GM12874 (cell line): Measurements from ENCODE around the gene NARS2.

ENCODE experiments used
- CTCF ChIP-seq: IDR thresholded peaks from 2 replicates; pipeline ENCODE4 v1.5.1; 2011; ENCODE audit warnings: low read depth, mild to moderate bottlenecking, control low read depth, low read length, moderate library complexity; ENCODE audit not compliant: insufficient read depth

NARS2 gene

DNA sequence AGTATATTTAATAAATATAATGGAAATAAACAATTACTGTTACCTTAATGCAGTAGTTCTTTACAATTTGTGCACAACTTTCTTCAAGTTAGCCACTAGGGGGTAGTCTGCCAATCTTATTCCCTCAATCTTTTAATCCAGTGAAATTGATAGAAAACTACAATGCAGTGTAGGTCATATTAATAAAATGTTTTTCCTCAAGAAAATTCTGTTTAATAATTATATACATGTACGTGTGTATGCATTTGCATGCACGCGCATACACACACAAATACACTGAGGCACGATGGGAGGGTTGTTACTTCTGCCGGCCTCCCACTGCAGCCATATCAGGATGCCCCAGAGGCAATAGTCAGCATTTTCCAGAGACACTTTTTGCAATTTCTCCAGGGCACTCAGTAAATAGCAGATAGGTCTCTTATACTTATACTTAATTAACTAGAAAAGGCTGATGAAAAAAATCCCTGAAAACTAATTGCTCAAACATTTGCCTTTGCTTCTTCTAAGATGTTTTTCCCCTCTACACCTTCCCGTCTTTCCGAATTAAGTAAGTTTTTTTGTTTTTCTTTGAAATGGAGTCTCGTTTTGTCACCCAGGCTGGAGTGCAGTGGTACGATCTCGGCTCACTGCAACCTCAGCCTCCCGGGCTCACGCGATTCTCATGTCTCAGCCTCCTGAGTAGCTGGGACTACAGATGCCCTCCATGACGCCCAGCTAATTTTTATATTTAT lies 160.2 kb downstream of the NARS2 start:
- TF ChIP-seq CTCF = peak; percentile 16; the same call in 1 of the 2 replicates

DNA sequence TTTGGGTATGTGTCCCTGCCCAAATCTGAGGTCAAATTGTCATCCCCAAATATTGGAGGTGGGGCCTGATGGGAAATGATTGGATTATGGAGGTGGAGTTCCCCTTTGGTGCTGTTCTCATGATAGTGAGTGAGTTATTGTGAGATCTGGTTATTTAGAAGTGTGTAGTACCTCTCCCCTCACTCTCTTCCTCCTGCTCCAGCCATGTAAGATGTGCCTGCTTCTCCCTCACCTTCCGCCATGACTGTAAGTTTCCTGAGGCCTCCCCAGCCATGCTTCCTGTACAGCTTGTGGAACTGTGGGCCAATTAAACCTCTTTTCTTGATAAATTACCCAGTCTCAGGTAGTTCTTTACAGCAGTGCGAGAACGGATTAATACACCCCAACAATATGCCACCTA lies 166.0 kb downstream of the NARS2 start:
- TF ChIP-seq CTCF = no peak

- no peak for TF ChIP-seq CTCF
Measured at GRCh38 chr11:78406568-78407196, 168.0 kb downstream of the NARS2 start.

- TF ChIP-seq CTCF = no peak
Measured at GRCh38 chr11:78405805-78406204, 168.9 kb downstream of the NARS2 start.

GRCh38 chr11:78403781-78404180 lies 170.9 kb downstream of the NARS2 start:
- no peak for TF ChIP-seq CTCF

DNA sequence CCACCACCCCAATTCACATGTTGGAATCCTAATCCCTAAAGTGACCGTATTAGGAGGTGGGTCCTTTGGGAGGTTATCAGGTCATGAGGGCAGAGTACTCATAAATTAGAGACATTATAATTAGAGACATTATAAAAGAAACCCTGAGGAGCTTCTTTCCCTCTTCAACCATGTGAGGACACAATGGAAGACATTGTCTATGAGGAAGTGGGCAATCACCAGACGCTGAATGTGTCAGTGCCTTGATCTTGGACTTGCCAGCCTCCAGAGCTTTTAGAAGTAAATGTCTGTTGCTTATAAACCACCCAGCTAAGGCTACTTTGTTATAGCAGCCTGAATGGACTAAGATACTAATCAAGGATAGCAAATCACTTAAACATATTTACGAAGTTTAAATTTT lies 171.8 kb downstream of the NARS2 start:
- no peak for TF ChIP-seq CTCF

DNA sequence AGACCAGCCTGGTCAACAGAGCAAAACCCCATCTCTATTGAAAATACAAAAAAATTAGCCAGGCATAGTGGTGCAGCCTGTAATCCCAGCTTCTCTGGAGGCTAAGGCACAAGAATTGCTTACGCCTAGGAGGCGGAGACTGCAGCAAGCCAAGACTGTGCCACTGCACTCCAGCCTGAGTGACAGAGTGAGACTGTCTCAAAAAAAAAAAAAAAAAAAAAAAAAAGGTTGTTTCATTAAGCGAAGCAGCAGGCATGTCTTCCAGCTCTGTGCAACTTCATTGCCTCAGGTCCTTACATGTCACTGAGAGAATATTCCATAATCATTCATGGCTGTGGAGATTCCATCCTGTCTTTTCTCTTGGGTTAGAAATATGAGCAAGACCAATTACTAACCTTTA lies 174.0 kb downstream of the NARS2 start:
- no peak for TF ChIP-seq CTCF
